HUES6 (cell line): Measurements from ENCODE around the gene PRR23B.

Source experiments
- H3K27ac ChIP-seq: 2 replicates; pipeline ENCODE4 v1.7.0; 2013; ENCODE audit warnings: low read depth, mild to moderate bottlenecking, low read length, inconsistent platforms
- H3K27me3 ChIP-seq: 2 replicates; pipeline ENCODE4 v1.6.1; 2013; ENCODE audit warnings: low read length; ENCODE audit not compliant: control insufficient read depth, insufficient read depth
- H3K36me3 ChIP-seq: 2 replicates; pipeline ENCODE4 v1.6.1; 2013; ENCODE audit warnings: low read length; ENCODE audit not compliant: control insufficient read depth, insufficient read depth
- H3K4me1 ChIP-seq: 2 replicates; pipeline ENCODE4 v1.6.1; 2013; ENCODE audit warnings: low read length; ENCODE audit not compliant: control insufficient read depth, insufficient read depth
- H3K4me3 ChIP-seq: 2 replicates; pipeline ENCODE4 v1.5.1; 2013; ENCODE audit warnings: low read depth, low read length
- H3K9ac ChIP-seq: one replicate; pipeline ENCODE4 v1.6.1; 2013; ENCODE audit warnings: mild to moderate bottlenecking, low read length
- H3K9me3 ChIP-seq: 2 replicates; pipeline ENCODE4 v1.6.1; 2013; ENCODE audit warnings: low read depth, low read length; ENCODE audit not compliant: control insufficient read depth, insufficient read depth

Gene PRR23B

DNA sequence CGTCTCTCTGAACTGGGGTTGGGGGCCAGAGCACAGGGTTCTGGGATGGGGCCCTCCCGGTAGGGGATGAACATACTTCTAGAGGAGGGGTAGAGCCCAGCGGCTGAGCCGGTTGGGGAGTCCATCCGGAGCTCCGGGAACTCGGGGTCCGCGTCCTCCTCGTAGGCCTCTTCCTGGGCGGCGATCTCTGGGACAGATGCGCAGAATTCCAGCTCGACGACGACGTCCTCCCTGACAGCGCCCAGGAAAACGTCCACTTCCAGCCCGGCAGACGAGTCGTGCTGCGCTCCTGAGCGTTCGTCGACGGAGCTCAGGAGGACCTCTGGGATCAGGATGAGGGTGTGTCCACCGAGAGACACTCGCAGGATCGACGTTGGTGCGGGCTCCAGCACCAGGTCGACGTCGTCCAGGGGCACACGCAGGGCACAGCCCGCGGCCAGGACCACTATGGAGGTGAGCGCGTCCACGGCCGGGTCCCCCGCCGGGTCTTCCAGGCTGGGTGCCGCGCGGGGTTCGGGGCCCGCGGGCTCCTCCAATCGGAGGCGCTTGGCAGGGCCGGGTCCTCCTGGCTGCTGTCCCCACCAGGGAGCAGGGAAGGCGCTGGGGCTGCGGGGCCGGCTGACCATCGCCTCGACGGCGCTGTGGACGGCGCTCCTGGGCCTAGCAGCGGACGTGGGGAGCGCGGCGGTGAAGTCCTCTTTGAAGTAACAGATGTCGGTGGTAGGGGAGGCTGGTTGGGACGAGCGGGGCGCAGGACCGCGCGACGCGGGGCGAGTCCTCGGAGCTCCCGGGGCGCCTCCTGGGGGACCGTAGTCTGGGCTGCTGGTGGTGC is 474 bp downstream of the PRR23B start:
- Histone ChIP-seq H3K27me3 (peaks cover 4% of the 10 kb centered on the region; the same call in 1 of the 2 replicates), H3K9ac (no peak overlapping the region), H3K27ac (no peak overlapping the region), H3K36me3 (no peaks in the 10 kb centered on the region), H3K9me3 (no peaks in the 10 kb centered on the region), H3K4me3 (no peak overlapping the region), H3K4me1 (no peaks in the 10 kb centered on the region)

GRCh38 chr3:139016430-139017048 is 4.2 kb downstream of the PRR23B start:
- Histone ChIP-seq H3K9ac (no peak overlapping the region), H3K36me3 (no peaks in the 10 kb centered on the region), H3K27ac (no peak overlapping the region), H3K4me1 (no peaks in the 10 kb centered on the region), H3K4me3 (no peak overlapping the region), H3K9me3 (peaks cover 2% of the 10 kb centered on the region; the same call in 1 of the 2 replicates), H3K27me3 (no peaks in the 10 kb centered on the region)

- H3K4me1 ChIP-seq, result no peaks in the 10 kb centered on the region
- H3K9me3 ChIP-seq, result no peaks in the 10 kb centered on the region
- H3K36me3 ChIP-seq, result no peaks in the 10 kb centered on the region
- H3K27ac ChIP-seq, result no peak within 1 kb of the TSS
- no peak within 1 kb of the TSS for H3K4me3 ChIP-seq
- H3K27me3 ChIP-seq, result no peaks in the 10 kb centered on the region
- no peak within 1 kb of the TSS for H3K9ac ChIP-seq
These were observed 14.5 kb downstream of the PRR23B start, which contains the start of gene PRR23A for GRCh38 chr3:139006051-139006716. Gene PRR23A (minus strand): TSS chr3:139006268. CDS start chr3:139006268, 0 bp downstream.

- Histone ChIP-seq H3K9ac (no peak overlapping the region), H3K27me3 (no peaks in the 10 kb centered on the region), H3K4me1 (no peaks in the 10 kb centered on the region), H3K27ac (no peak overlapping the region), H3K36me3 (no peaks in the 10 kb centered on the region), H3K9me3 (no peaks in the 10 kb centered on the region), H3K4me3 (no peak overlapping the region)
These were observed 15.3 kb downstream of the PRR23B start for GRCh38 chr3:139005356-139005993.

- Histone ChIP-seq H3K4me3 (no peak overlapping the region), H3K9ac (no peak overlapping the region), H3K27ac (no peak overlapping the region), H3K27me3 (peaks cover 18% of the 10 kb centered on the region; the same call in 1 of the 2 replicates), H3K9me3 (no peaks in the 10 kb centered on the region), H3K4me1 (no peaks in the 10 kb centered on the region), H3K36me3 (no peaks in the 10 kb centered on the region)
These were observed 25.0 kb downstream of the PRR23B start for GRCh38 chr3:138995706-138996105.

DNA sequence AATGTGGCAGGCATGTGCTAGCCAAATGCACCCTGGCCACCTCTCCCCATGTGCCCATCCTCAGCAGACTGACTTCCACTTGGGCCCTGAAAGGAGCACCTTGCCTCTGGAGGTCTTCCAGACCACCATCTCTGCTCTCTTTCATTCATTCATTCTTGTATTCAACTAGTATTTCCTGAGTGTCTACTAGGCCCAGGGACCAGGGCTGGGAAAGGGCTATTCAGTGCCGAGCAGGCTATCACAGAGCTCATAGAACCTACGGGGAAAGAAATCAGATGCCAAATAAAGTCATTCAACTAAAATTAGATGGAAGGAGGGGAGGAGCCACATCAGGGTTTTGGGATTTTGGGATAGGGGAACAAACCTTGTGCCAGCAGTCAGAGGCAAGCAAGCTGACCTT is 33.5 kb downstream of the PRR23B start:
- no peak overlapping the region for H3K4me3 ChIP-seq
- no peak overlapping the region for H3K9ac ChIP-seq
- H3K36me3 ChIP-seq, result no peaks in the 10 kb centered on the region
- no peaks in the 10 kb centered on the region for H3K4me1 ChIP-seq
- H3K9me3 ChIP-seq, result no peaks in the 10 kb centered on the region
- H3K27ac ChIP-seq, result no peak overlapping the region
- H3K27me3 ChIP-seq, result peaks cover 10% of the 10 kb centered on the region; the same call in 1 of the 2 replicates

DNA sequence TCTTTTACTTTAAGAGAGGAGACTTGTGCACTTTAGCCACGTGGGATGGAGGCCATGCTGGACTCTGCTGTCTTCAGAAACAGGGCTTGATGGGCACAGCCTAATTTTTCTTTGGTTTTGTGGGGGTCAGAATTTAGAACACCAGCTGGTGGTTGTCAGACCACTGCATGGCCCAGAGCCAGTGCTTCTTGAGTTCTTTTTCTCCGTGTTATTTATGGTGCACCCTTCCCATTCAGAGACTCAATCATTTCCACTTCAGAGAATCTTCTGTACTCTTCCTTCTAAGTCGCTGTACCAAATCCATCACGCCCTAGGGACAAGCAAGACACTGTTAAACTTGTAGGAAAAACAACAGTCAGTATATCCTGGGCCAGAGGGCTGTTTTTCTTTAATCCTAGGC is 34.8 kb downstream of the PRR23B start:
- no peaks in the 10 kb centered on the region for H3K9me3 ChIP-seq
- H3K27me3 ChIP-seq, result peaks cover 8% of the 10 kb centered on the region; the same call in 1 of the 2 replicates
- H3K36me3 ChIP-seq, result no peaks in the 10 kb centered on the region
- H3K4me3 ChIP-seq, result no peak overlapping the region
- H3K27ac ChIP-seq, result no peak overlapping the region
- no peak overlapping the region for H3K9ac ChIP-seq
- no peaks in the 10 kb centered on the region for H3K4me1 ChIP-seq

GRCh38 chr3:138984816-138985215 is 35.9 kb downstream of the PRR23B start:
- Histone ChIP-seq H3K27ac (no peak overlapping the region), H3K36me3 (no peaks in the 10 kb centered on the region), H3K4me1 (no peaks in the 10 kb centered on the region), H3K9me3 (no peaks in the 10 kb centered on the region), H3K9ac (no peak overlapping the region), H3K4me3 (no peak overlapping the region), H3K27me3 (peaks cover 8% of the 10 kb centered on the region; the same call in 1 of the 2 replicates)

DNA sequence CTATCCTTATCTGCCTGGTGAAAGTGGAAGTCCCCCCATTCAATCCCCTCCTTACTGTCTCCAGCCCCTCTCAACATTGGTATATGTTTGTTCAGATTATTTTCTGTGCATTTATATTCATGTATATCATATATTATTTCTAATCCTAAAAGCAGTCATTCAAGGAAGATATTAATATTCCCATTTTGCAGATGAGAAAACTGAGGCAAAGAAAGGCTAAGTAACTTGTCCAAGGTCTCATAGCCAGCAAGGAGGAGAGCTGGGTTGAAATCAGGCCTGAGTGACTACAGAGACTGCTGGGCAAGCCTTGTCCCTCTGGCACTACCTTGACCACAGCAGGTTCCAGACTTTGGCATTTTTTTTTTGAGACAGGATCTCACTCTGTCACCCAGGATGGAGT is 44.7 kb downstream of the PRR23B start:
- Histone ChIP-seq H3K9ac (no peak overlapping the region), H3K27me3 (no peaks in the 10 kb centered on the region), H3K9me3 (no peaks in the 10 kb centered on the region), H3K27ac (no peak overlapping the region), H3K4me3 (no peak overlapping the region), H3K36me3 (no peaks in the 10 kb centered on the region), H3K4me1 (no peaks in the 10 kb centered on the region)

DNA sequence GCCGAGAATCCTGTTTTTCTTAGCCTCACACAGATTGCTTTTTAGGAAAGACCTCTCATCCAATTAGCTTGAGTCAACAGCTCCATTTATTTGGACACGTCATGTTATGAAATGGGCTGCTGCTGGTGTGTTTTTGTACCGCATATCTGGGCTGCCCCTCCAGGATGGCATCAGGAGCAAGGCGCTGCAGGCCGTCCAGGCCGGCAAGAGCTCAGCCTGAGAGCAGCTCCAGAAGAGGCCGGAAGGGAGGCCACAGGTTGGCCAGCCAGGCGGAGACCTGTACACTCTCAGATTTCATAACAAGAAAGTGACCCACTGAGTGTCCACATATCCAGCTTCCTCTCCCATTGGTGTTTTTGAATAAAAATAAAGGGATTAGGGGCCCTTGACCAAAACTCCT is 45.4 kb downstream of the PRR23B start:
- Histone ChIP-seq H3K4me1 (no peaks in the 10 kb centered on the region), H3K27ac (no peak overlapping the region), H3K9ac (no peak overlapping the region), H3K36me3 (no peaks in the 10 kb centered on the region), H3K27me3 (no peaks in the 10 kb centered on the region; the same call in 1 of the 2 replicates), H3K4me3 (no peak overlapping the region), H3K9me3 (no peaks in the 10 kb centered on the region)
